Cardiac ventricle fibroblast (primary cell): ENCODE measurements around the gene GDF9. TPM values are rescaled to one million over a fixed set of nuclear protein-coding genes. Genes with fewer than 3 reads are reported as not detected.

ENCODE experiments used
- total RNA-seq: library from RNA; depleted of rRNA; stranded (reverse); fragments of >200 nt; gene quantifications from 2 replicates; pipeline ENCODE4 v1.2.3, GENCODE V29; 2015

GDF9 gene
- 0.20 TPM in 1 of 2 replicates, not detected in the other for total RNA-seq

GRCh38 chr5:132866342-132867045 lies at the start of gene GDF9, which contains the start of gene UQCRQ:
Gene GDF9, minus strand, starts transcription at chr5:132866469. Its CDS starts 1,936 bp downstream, at chr5:132864533.
Gene UQCRQ, plus strand, starts transcription at chr5:132866642. Its CDS starts 240 bp downstream, at chr5:132866882.

GRCh38 chr5:132873119-132873929 lies 7.1 kb upstream of the GDF9 start, which contains the start of gene LEAP2:
Gene LEAP2, plus strand, starts transcription at chr5:132873668. Its CDS starts 27 bp downstream, at chr5:132873695.

GRCh38 chr5:132830436-132831094 lies 35.7 kb downstream of the GDF9 start, which contains the start of gene SHROOM1:
Gene SHROOM1, minus strand, starts transcription at chr5:132830647. Its CDS starts 4,507 bp downstream, at chr5:132826140.

GRCh38 chr5:132812781-132813598 lies 53.3 kb downstream of the GDF9 start, which contains the start of gene SOWAHA:
Gene SOWAHA, plus strand, starts transcription at chr5:132813302. Its CDS starts 320 bp downstream, at chr5:132813622.

Other genes starting within 250 kb of the GDF9 start
- gene IL13, start 208.3 kb downstream of the GDF9 start, total RNA-seq: not detected in 2 replicates
- not detected in 2 replicates for gene IL4, start 192.5 kb downstream of the GDF9 start, total RNA-seq
- 3.9 and 4.6 TPM in 2 replicates for gene KIF3A, start 128.9 kb downstream of the GDF9 start, total RNA-seq
- not detected in 2 replicates for gene CCNI2, start 119.0 kb downstream of the GDF9 start, total RNA-seq
- 24.6 and 34.2 TPM in 2 replicates for gene SEPTIN8, start 89.2 kb downstream of the GDF9 start, total RNA-seq
- gene SOWAHA, start 53.2 kb downstream of the GDF9 start, total RNA-seq: not detected in 2 replicates
- 6.2 and 8.9 TPM in 2 replicates for gene SHROOM1, start 35.8 kb downstream of the GDF9 start, total RNA-seq
- gene UQCRQ, start 173 bp upstream of the GDF9 start, total RNA-seq: 137 and 161 TPM in 2 replicates
- 0.10 and 0.37 TPM in 2 replicates for gene LEAP2, start 7.2 kb upstream of the GDF9 start, total RNA-seq
- gene AFF4, start 97.2 kb upstream of the GDF9 start, total RNA-seq: 44.3 and 49.5 TPM in 2 replicates
- gene ZCCHC10, start 160.1 kb upstream of the GDF9 start, total RNA-seq: 6.7 and 8.3 TPM in 2 replicates
- gene HSPA4, start 185.5 kb upstream of the GDF9 start, total RNA-seq: 52.5 and 67.2 TPM in 2 replicates